WTC11 (cell line): ENCODE data around the gene CD22. TPM values are rescaled to one million over a fixed set of nuclear protein-coding genes. Genes with fewer than 3 reads are reported as not detected.

Source experiments
- ATAC-seq: fragments of 200-7000 bp; cut with Tn5 transposase; 2 replicates; pipeline ENCODE4 v1.10.0; 2021; ENCODE audit warnings: mild to moderate bottlenecking, moderate library complexity
- CTCF ChIA-PET: fragments of 300-600 bp; sonication (Branson Sonifier 250); formaldehyde crosslinking; loops from one replicate; lab custom pipeline; 2021; ENCODE audit warnings: antibody characterized with exemption; lab: Charles Lee
- POLR2A ChIA-PET: fragments of 350-600 bp; sonication (Branson Sonifier 250); formaldehyde crosslinking; loops from one replicate; lab custom pipeline; 2021; ENCODE audit warnings: antibody characterized with exemption; lab: Charles Lee
- DNase-seq: peaks from one replicate; pipeline ENCODE4 v3.0.0; 2021; ENCODE audit warnings: low spot score
- H3K27ac Mint-ChIP-seq: 2 replicates; pipeline ENCODE4 v1.8.0; 2021; ENCODE audit warnings: mixed read lengths
- H3K27me3 Mint-ChIP-seq: 2 replicates; pipeline ENCODE4 v1.8.0; 2021; ENCODE audit warnings: low read depth, mild to moderate bottlenecking, moderate library complexity, mixed read lengths
- H3K36me3 Mint-ChIP-seq: 2 replicates; pipeline ENCODE4 v1.8.0; 2021; ENCODE audit warnings: mixed read lengths
- H3K4me1 Mint-ChIP-seq: 2 replicates; pipeline ENCODE4 v1.8.0; 2022; ENCODE audit warnings: mixed read lengths
- H3K4me3 Mint-ChIP-seq: 2 replicates; pipeline ENCODE4 v1.8.0; 2021; ENCODE audit warnings: mild to moderate bottlenecking, moderate library complexity, mixed read lengths
- H3K9me3 Mint-ChIP-seq: 2 replicates; pipeline ENCODE4 v1.8.0; 2021; ENCODE audit warnings: mixed read lengths
- AR ChIP-seq: fragments of 250-450 bp; sonication (Bioruptor Pico); IDR thresholded peaks from 2 replicates; pipeline ENCODE4 v1.9.0; 2021; ENCODE audit warnings: mild to moderate bottlenecking
- CBFB ChIP-seq: sonication (generic); formaldehyde crosslinking; IDR thresholded peaks from 2 replicates; pipeline ENCODE4 v1.8.1; 2022; ENCODE audit warnings: mild to moderate bottlenecking, low read depth, missing genetic modification reagents
- CREB1 ChIP-seq: sonication (generic); formaldehyde crosslinking; IDR thresholded peaks from 2 replicates; pipeline ENCODE4 v1.8.0; 2023; ENCODE audit warnings: mild to moderate bottlenecking, missing genetic modification reagents
- E2F1 ChIP-seq: sonication (generic); formaldehyde crosslinking; IDR thresholded peaks from 2 replicates; pipeline ENCODE4 v1.8.0; 2022; ENCODE audit warnings: mild to moderate bottlenecking, missing genetic modification reagents
- EMX1 ChIP-seq: fragments of 250-450 bp; sonication (Bioruptor Pico); IDR thresholded peaks from 2 replicates; pipeline ENCODE4 v1.8.0; 2021; ENCODE audit warnings: mild to moderate bottlenecking
- ESRRA ChIP-seq: sonication (generic); formaldehyde crosslinking; IDR thresholded peaks from 2 replicates; pipeline ENCODE4 v1.8.1; 2022; ENCODE audit warnings: mild to moderate bottlenecking, missing genetic modification reagents, borderline replicate concordance
- FOXP1 ChIP-seq: sonication (generic); formaldehyde crosslinking; IDR thresholded peaks from 2 replicates; pipeline ENCODE4 v1.8.0; 2022; ENCODE audit warnings: missing genetic modification reagents, mild to moderate bottlenecking, moderate library complexity, borderline replicate concordance
- GRHL2 ChIP-seq: fragments of 250-450 bp; sonication (Bioruptor Pico); IDR thresholded peaks from 2 replicates; pipeline ENCODE4 v1.8.0; 2022; ENCODE audit warnings: mild to moderate bottlenecking, moderate library complexity; ENCODE audit not compliant: insufficient replicate concordance, severe bottlenecking
- HMGXB4 ChIP-seq: sonication (generic); formaldehyde crosslinking; IDR thresholded peaks from 2 replicates; pipeline ENCODE4 v1.8.1; 2023; ENCODE audit warnings: mild to moderate bottlenecking, moderate library complexity, missing genetic modification reagents
- IRF1 ChIP-seq: sonication (generic); formaldehyde crosslinking; IDR thresholded peaks from 2 replicates; pipeline ENCODE4 v1.8.0; 2023; ENCODE audit warnings: missing genetic modification reagents
- KAT7 ChIP-seq: sonication (generic); formaldehyde crosslinking; IDR thresholded peaks from 2 replicates; pipeline ENCODE4 v1.8.1; 2023; ENCODE audit warnings: missing genetic modification reagents, mild to moderate bottlenecking, borderline replicate concordance
- MLX ChIP-seq: sonication (generic); formaldehyde crosslinking; IDR thresholded peaks from 2 replicates; pipeline ENCODE4 v1.8.1; 2023; ENCODE audit warnings: mild to moderate bottlenecking, missing genetic modification reagents, moderate library complexity
- OVOL2 ChIP-seq: fragments of 250-450 bp; sonication (Bioruptor Pico); IDR thresholded peaks from 2 replicates; pipeline ENCODE4 v1.9.0; 2021; ENCODE audit warnings: mild to moderate bottlenecking, borderline replicate concordance
- PREB ChIP-seq: sonication (generic); formaldehyde crosslinking; IDR thresholded peaks from 2 replicates; pipeline ENCODE4 v1.8.1; 2022; ENCODE audit warnings: mild to moderate bottlenecking, missing genetic modification reagents, moderate library complexity, borderline replicate concordance
- SP1 ChIP-seq: sonication (generic); formaldehyde crosslinking; conservative IDR thresholded peaks from 2 replicates; pipeline ENCODE4 v1.8.1; 2022; ENCODE audit warnings: missing genetic modification reagents
- TP53 ChIP-seq: sonication (generic); formaldehyde crosslinking; IDR thresholded peaks from 2 replicates; pipeline ENCODE4 v1.8.1; 2023; ENCODE audit warnings: mild to moderate bottlenecking, missing genetic modification reagents
- USF2 ChIP-seq: sonication (generic); formaldehyde crosslinking; IDR thresholded peaks from 2 replicates; pipeline ENCODE4 v1.8.1; 2023; ENCODE audit warnings: mild to moderate bottlenecking, missing genetic modification reagents, moderate library complexity
- ZBTB21 ChIP-seq: sonication (generic); formaldehyde crosslinking; IDR thresholded peaks from 2 replicates; pipeline ENCODE4 v1.8.1; 2023; ENCODE audit warnings: mild to moderate bottlenecking, missing genetic modification reagents, borderline replicate concordance
- total RNA-seq: library from RNA; stranded (reverse); gene quantifications from 3 replicates; pipeline ENCODE4 v1.2.3, GENCODE V29; 2021

CD22 gene
- total RNA-seq, 1 experiment from 2014 or later = 0.28 TPM

- TF ChIP-seq TP53 (CRISPR knock-in tag) = no peak
- no peak for TF ChIP-seq CREB1 (CRISPR knock-in tag)
Observed at GRCh38 chr19:35331551-35332214, 2.7 kb downstream of the CD22 start (continued).

GRCh38 chr19:35332817-35333216, 3.8 kb downstream of the CD22 start:
- ATAC-seq = no peak
- DNase-seq = no peak
- Mint-ChIP-seq H3K36me3 (no peaks in the 10 kb centered on the region), H3K27me3 (no peaks in the 10 kb centered on the region; the same call in 1 of the 2 replicates), H3K4me3 (no peak overlapping the region), H3K27ac (no peak overlapping the region), H3K4me1 (peaks cover 16% of the 10 kb centered on the region), H3K9me3 (no peaks in the 10 kb centered on the region)
- TF ChIP-seq EMX1 (CRISPR knock-in tag) (no peak), USF2 (CRISPR knock-in tag) (no peak), ESRRA (CRISPR knock-in tag) (no peak), MLX (no peak), ZBTB21 (no peak), KAT7 (CRISPR knock-in tag) (no peak), HMGXB4 (CRISPR knock-in tag) (no peak), E2F1 (CRISPR knock-in tag) (no peak), IRF1 (CRISPR knock-in tag) (no peak), PREB (CRISPR knock-in tag) (no peak)
- CTCF ChIA-PET = interaction anchor here (1.1 to 2.0 kb wide), 3 partner anchors 10 to 26 kb away, joined by 3 to 8 read pairs (median 4); no protein-coding TSS in a partner anchor
- POLR2A ChIA-PET = no interaction called here

GRCh38 chr19:35334144-35334753, 5.3 kb downstream of the CD22 start:
- no peaks in the 10 kb centered on the region for H3K9me3 Mint-ChIP-seq
- ChIA-PET CTCF (interaction anchor here (0.5 to 2.0 kb wide), 3 partner anchors 15 to 358 kb away, joined by 3 to 8 read pairs (median 3); no protein-coding TSS in a partner anchor), POLR2A (no interaction called here)
- ATAC-seq (no peak), DNase-seq (no peak)
- H3K27ac Mint-ChIP-seq = 0 out of 2 replicates have a peak overlapping the region, but pooled peaks have one; percentile 11
- peaks cover 7% of the 10 kb centered on the region for H3K4me1 Mint-ChIP-seq
- no peaks in the 10 kb centered on the region; the same call in 1 of the 2 replicates for H3K27me3 Mint-ChIP-seq
- no peak overlapping the region for H3K4me3 Mint-ChIP-seq
- H3K36me3 Mint-ChIP-seq = no peaks in the 10 kb centered on the region
- TF ChIP-seq SP1 (CRISPR knock-in tag) = no peak
- no peak for TF ChIP-seq CREB1 (CRISPR knock-in tag)
- no peak for TF ChIP-seq OVOL2 (CRISPR knock-in tag)
- no peak for TF ChIP-seq CBFB (CRISPR knock-in tag)
- TF ChIP-seq E2F1 (CRISPR knock-in tag) = no peak
- no peak for TF ChIP-seq GRHL2
- no peak for TF ChIP-seq USF2 (CRISPR knock-in tag)
- TF ChIP-seq AR = no peak
- TF ChIP-seq FOXP1 = no peak
